OCI-LY3 (cell line): ENCODE results near the gene MYBPC2.

ENCODE experiments used
- H2AFZ ChIP-seq: fragments of 200-600, 300-600 bp; shearing (Covaris generic); 2 replicates; pipeline ENCODE4 v1.6.0; 2014; ENCODE audit warnings: antibody characterized with exemption, low read depth, low read length
- H3K27ac ChIP-seq: fragments of 200-600, 300-600 bp; sonication (generic); 2 replicates; pipeline ENCODE4 v1.5.1; 2014; ENCODE audit warnings: mild to moderate bottlenecking, low read length, moderate library complexity, mixed read lengths
- H3K27me3 ChIP-seq: fragments of 200-600, 300-600 bp; sonication (generic); 2 replicates; pipeline ENCODE4 v1.6.1; 2014; ENCODE audit warnings: low read depth, low read length, mixed read lengths
- H3K36me3 ChIP-seq: fragments of 200-600, 300-600 bp; sonication (generic); replicated peaks from 2 replicates; pipeline ENCODE3; 2014; ENCODE audit warnings: low read depth, low read length, mixed read lengths
- H3K4me1 ChIP-seq: fragments of 300-600, 200-600 bp; sonication (generic); 2 replicates; pipeline ENCODE4 v1.6.1; 2014; ENCODE audit warnings: low read length, mixed read lengths
- H3K4me2 ChIP-seq: fragments of 200-600, 300-600 bp; sonication (generic); 2 replicates; pipeline ENCODE4 v1.6.1; 2014; ENCODE audit warnings: low read length, mixed read lengths
- H3K4me3 ChIP-seq: fragments of 300-600, 200-600 bp; sonication (generic); 2 replicates; pipeline ENCODE4 v1.5.1; 2014; ENCODE audit warnings: antibody characterized with exemption, mild to moderate bottlenecking, low read length, moderate library complexity
- H3K79me2 ChIP-seq: fragments of 300-600, 200-600 bp; shearing (Covaris generic); 2 replicates; pipeline ENCODE4 v1.6.1; 2014; ENCODE audit warnings: mild to moderate bottlenecking, low read length, mixed read lengths
- H3K9ac ChIP-seq: fragments of 300-600, 200-600 bp; shearing (Covaris generic); 2 replicates; pipeline ENCODE4 v1.6.0; 2014; ENCODE audit warnings: mild to moderate bottlenecking, low read length, moderate library complexity
- H3K9me3 ChIP-seq: fragments of 200-600, 300-600 bp; shearing (Covaris generic); 2 replicates; pipeline ENCODE4 v1.6.1; 2014; ENCODE audit warnings: low read length, mixed read lengths; ENCODE audit not compliant: insufficient read depth
- H4K20me1 ChIP-seq: fragments of 200-600, 300-600 bp; sonication (generic); 2 replicates; pipeline ENCODE4 v1.6.1; 2016; ENCODE audit warnings: low read length, mixed read lengths; ENCODE audit not compliant: insufficient read depth
- EZH2phosphoT487 ChIP-seq: fragments of 200-600 bp; shearing (Covaris generic); IDR thresholded peaks from 2 replicates; pipeline ENCODE4 v1.6.1; 2018; ENCODE audit warnings: antibody characterized with exemption, mixed run types, low read depth
- TF ChIP-seq, protein P1 (sequence below): fragments of 200-600, 300-600 bp; sonication (generic); IDR thresholded peaks from 2 replicates; pipeline ENCODE4 v1.5.1; 2014; ENCODE audit warnings: antibody characterized with exemption, low read length, low read depth

The MYBPC2 gene

DNA sequence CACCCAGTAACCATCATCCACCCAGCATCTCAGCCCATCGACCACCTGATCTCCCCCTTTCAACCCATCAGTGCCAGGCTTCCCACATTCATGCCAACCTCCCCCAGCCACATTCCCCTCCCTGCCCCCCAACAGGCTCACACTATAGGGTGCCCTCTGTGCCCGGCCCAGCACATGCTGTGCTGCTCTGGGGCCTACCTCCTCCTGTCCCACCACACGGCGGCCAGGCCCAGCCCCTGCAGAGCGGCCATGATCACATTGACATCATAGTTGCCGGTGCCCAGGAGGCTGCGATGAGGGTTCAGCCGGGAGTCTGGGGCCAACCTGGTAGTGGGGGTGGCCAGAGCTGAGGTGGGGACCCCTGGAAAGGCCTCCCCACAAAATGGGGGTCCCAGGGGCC lies 74.7 kb downstream of the MYBPC2 start:
- no peaks in the 10 kb centered on the region; the same call in 1 of the 2 replicates for H3K79me2 ChIP-seq
- H3K4me1 ChIP-seq: peaks cover 10% of the 10 kb centered on the region
- H3K4me2 ChIP-seq: no peak overlapping the region
- no peaks in the 10 kb centered on the region for H3K9me3 ChIP-seq
- H3K36me3 ChIP-seq: no peaks in the 10 kb centered on the region
- TF ChIP-seq, protein P1, sequence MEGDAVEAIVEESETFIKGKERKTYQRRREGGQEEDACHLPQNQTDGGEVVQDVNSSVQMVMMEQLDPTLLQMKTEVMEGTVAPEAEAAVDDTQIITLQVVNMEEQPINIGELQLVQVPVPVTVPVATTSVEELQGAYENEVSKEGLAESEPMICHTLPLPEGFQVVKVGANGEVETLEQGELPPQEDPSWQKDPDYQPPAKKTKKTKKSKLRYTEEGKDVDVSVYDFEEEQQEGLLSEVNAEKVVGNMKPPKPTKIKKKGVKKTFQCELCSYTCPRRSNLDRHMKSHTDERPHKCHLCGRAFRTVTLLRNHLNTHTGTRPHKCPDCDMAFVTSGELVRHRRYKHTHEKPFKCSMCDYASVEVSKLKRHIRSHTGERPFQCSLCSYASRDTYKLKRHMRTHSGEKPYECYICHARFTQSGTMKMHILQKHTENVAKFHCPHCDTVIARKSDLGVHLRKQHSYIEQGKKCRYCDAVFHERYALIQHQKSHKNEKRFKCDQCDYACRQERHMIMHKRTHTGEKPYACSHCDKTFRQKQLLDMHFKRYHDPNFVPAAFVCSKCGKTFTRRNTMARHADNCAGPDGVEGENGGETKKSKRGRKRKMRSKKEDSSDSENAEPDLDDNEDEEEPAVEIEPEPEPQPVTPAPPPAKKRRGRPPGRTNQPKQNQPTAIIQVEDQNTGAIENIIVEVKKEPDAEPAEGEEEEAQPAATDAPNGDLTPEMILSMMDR: no peak
- no peak for TF ChIP-seq EZH2phosphoT487
- H3K9ac ChIP-seq: no peak overlapping the region
- H3K27me3 ChIP-seq: no peaks in the 10 kb centered on the region
- no peaks in the 10 kb centered on the region for H4K20me1 ChIP-seq
- H3K27ac ChIP-seq: no peak overlapping the region
- H3K4me3 ChIP-seq: no peak overlapping the region
- no peak overlapping the region for H2AFZ ChIP-seq

DNA sequence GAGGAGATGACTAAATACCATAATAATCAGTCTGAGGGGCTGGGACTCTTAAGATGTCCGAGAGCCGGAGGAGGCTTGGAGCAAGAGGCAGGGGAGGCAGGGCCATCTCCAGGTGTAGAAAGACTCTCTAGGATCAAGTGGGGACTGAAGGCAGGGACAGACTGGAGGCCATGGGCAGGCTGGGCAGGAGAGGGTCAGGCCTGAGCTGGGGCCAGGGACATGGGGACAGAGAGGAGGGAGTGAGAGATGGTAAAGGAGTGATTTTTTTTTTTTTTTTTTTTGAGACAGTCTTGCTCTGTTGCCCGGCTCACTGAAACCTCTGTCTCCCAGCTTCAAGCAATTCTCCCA lies 76.1 kb downstream of the MYBPC2 start:
- TF ChIP-seq EZH2phosphoT487: no peak
- TF ChIP-seq, protein P1: no peak
- Histone ChIP-seq H3K36me3 (no peaks in the 10 kb centered on the region), H4K20me1 (no peaks in the 10 kb centered on the region), H3K9me3 (no peaks in the 10 kb centered on the region), H2AFZ (no peak overlapping the region), H3K79me2 (no peaks in the 10 kb centered on the region; the same call in 1 of the 2 replicates), H3K4me3 (no peak overlapping the region), H3K27ac (no peak overlapping the region), H3K27me3 (no peaks in the 10 kb centered on the region), H3K4me1 (peaks cover 10% of the 10 kb centered on the region), H3K4me2 (no peak overlapping the region), H3K9ac (no peak overlapping the region)

DNA sequence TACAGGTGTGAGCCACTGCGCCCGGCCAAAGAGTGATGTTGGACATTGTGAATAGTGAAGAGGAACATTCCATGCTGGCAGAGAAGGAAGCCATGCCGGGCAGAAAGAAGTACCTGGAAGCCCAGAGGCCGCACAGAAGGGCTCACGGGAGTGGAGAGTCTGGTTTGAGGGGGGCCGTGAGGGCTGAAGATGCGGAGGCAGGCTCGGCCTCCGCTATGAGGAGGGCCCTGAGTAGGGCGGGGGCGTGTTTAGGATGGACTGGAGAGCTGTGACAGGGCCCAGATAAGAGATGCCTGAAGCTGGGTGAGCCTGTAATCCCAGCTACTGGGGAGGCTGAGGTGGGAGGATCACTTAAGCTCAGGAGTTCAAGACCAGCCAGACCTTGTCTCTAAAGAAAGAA lies 76.7 kb downstream of the MYBPC2 start:
- Histone ChIP-seq H3K79me2 (no peaks in the 10 kb centered on the region; the same call in 1 of the 2 replicates), H3K9ac (no peak overlapping the region), H3K4me3 (no peak overlapping the region), H3K4me2 (no peak overlapping the region), H3K27ac (no peak overlapping the region), H4K20me1 (no peaks in the 10 kb centered on the region), H3K36me3 (no peaks in the 10 kb centered on the region), H3K27me3 (no peaks in the 10 kb centered on the region), H3K4me1 (peaks cover 10% of the 10 kb centered on the region), H3K9me3 (no peaks in the 10 kb centered on the region), H2AFZ (no peak overlapping the region)
- no peak for TF ChIP-seq EZH2phosphoT487
- TF ChIP-seq, protein P1: no peak

DNA sequence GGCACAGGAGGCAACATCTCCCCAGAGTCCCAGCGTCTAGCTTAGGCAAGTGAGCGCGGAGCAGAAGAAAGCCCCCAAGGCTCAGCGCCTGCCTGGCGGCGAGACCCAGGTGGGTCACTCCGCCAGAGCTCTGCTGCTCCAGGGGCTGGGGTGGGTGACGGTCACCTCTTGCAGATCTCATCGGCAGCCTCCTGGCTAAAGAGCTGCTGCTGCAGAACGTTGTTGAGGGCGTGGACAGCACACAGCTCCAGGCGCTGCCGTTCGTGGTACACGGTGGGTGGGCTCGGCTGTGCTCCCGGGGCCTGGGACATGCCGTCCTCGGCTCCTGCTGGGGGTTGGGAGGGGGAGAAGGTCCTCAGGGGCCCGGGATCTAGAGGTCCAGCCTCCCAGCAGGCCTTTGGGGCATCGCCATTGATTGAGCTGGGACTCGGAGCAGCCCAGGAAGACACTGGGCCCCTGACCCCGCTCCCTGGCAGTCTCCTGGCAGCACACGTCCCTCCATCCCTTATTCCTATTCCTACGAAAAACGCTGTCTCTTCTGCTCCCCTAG lies 77.5 kb downstream of the MYBPC2 start:
- Histone ChIP-seq H3K79me2 (no peaks in the 10 kb centered on the region; the same call in 1 of the 2 replicates), H3K36me3 (no peaks in the 10 kb centered on the region), H3K9me3 (no peaks in the 10 kb centered on the region), H3K4me2 (peak overlapping the region; percentile 79), H3K27ac (no peak overlapping the region), H2AFZ (no peak overlapping the region), H3K4me1 (peaks cover 10% of the 10 kb centered on the region), H4K20me1 (no peaks in the 10 kb centered on the region), H3K9ac (peak overlapping the region; percentile 83), H3K27me3 (no peaks in the 10 kb centered on the region), H3K4me3 (peak overlapping the region; percentile 93)
- TF ChIP-seq EZH2phosphoT487: no peak
- TF ChIP-seq, protein P1: no peak
